IMR-90 (cell line): ENCODE data around the gene TSTD2. TPM values are rescaled to one million over a fixed set of nuclear protein-coding genes. Genes with fewer than 3 reads are reported as not detected.
A peak's percentile ranks its signal among the peaks of the same experiment; 100 is the strongest.

ENCODE experiments used
- ATAC-seq: fragments of 200-7000 bp; cut with Tn5 transposase; 2 replicates; pipeline ENCODE4 v1.9.1; 2020; ENCODE audit warnings: low read depth, mild to moderate bottlenecking, moderate library complexity
- BruUV-seq: library from RNA; stranded (reverse); fragments of 400-500 nt; replicated peaks from 2 replicates; lab custom pipeline; 2021; lab: Mats Ljungman, UMichigan
- CTCF ChIA-PET: fragments of 300-600 bp; formaldehyde crosslinking; extraction: SDS; loops from one replicate; lab custom pipeline; 2021; ENCODE audit warnings: antibody characterized with exemption; lab: Yijun Ruan, JAX
- POLR2A ChIA-PET: fragments of 300-600 bp; sonication (Branson Sonifier 250); formaldehyde crosslinking; loops from one replicate; lab custom pipeline; 2022; ENCODE audit warnings: antibody characterized with exemption; ENCODE audit not compliant: unreplicated experiment; lab: Charles Lee
- DNase-seq: peaks from one replicate; pipeline ENCODE4 v3.0.0; 2013
- H2AFZ ChIP-seq: replicated peaks from 2 replicates; pipeline ENCODE3; 2013; ENCODE audit warnings: low read length, mild to moderate bottlenecking; ENCODE audit not compliant: poor library complexity
- H2AK5ac ChIP-seq: 2 replicates; pipeline ENCODE4 v1.6.1; 2013; ENCODE audit warnings: low read depth, low read length, inconsistent platforms
- H2AK9ac ChIP-seq: replicated peaks from 2 replicates; pipeline ENCODE3; 2013; ENCODE audit warnings: mild to moderate bottlenecking, low read depth, low read length, moderate library complexity; ENCODE audit not compliant: poor library complexity
- H2BK120ac ChIP-seq: 2 replicates; pipeline ENCODE4 v1.6.1; 2013; ENCODE audit warnings: low read depth, low read length, inconsistent platforms
- H2BK15ac ChIP-seq: 3 replicates; pipeline ENCODE4 v1.6.1; 2013; ENCODE audit warnings: low read depth, low read length, inconsistent platforms
- H2BK20ac ChIP-seq: 2 replicates; pipeline ENCODE4 v1.6.1; 2013; ENCODE audit warnings: low read depth, mild to moderate bottlenecking, inconsistent platforms, low read length, moderate library complexity
- H2BK5ac ChIP-seq: 2 replicates; pipeline ENCODE4 v1.6.1; 2013; ENCODE audit warnings: mild to moderate bottlenecking, low read depth, low read length, inconsistent platforms; ENCODE audit not compliant: poor library complexity, severe bottlenecking
- H3K14ac ChIP-seq: replicated peaks from 2 replicates; pipeline ENCODE4 v1.6.1; 2013; ENCODE audit warnings: low read depth, low read length, inconsistent platforms
- H3K18ac ChIP-seq: 2 replicates; pipeline ENCODE4 v1.6.1; 2013; ENCODE audit warnings: low read depth, low read length, control low read depth
- H3K23ac ChIP-seq: 2 replicates; pipeline ENCODE4 v1.6.1; 2013; ENCODE audit warnings: low read depth, low read length, inconsistent platforms
- H3K27ac ChIP-seq: 2 replicates; pipeline ENCODE4 v1.5.1; 2013; ENCODE audit warnings: mild to moderate bottlenecking, control low read depth, low read length; ENCODE audit not compliant: insufficient read depth
- H3K27me3 ChIP-seq: 2 replicates; pipeline ENCODE4 v1.6.1; 2013; ENCODE audit warnings: low read length; ENCODE audit not compliant: control insufficient read depth, insufficient read depth
- H3K36me3 ChIP-seq: 2 replicates; pipeline ENCODE4 v1.6.1; 2013; ENCODE audit warnings: low read length, mixed read lengths; ENCODE audit not compliant: control insufficient read depth, insufficient read depth
- H3K4ac ChIP-seq: 2 replicates; pipeline ENCODE4 v1.6.1; 2013; ENCODE audit warnings: low read depth, low read length, inconsistent platforms
- H3K4me1 ChIP-seq: 2 replicates; pipeline ENCODE4 v1.6.1; 2013; ENCODE audit warnings: low read length, mixed read lengths; ENCODE audit not compliant: control insufficient read depth, insufficient read depth
- H3K4me2 ChIP-seq: 2 replicates; pipeline ENCODE4 v1.6.1; 2013; ENCODE audit warnings: low read depth, mild to moderate bottlenecking, control low read depth, low read length, moderate library complexity
- H3K4me3 ChIP-seq: 2 replicates; pipeline ENCODE4 v1.5.1; 2013; ENCODE audit warnings: low read depth, mild to moderate bottlenecking, control low read depth, low read length, moderate library complexity; ENCODE audit not compliant: insufficient read depth
- H3K56ac ChIP-seq: 2 replicates; pipeline ENCODE4 v1.6.1; 2013; ENCODE audit warnings: low read length, inconsistent platforms; ENCODE audit not compliant: insufficient read depth; ENCODE audit errors: extremely low read depth
- H3K79me1 ChIP-seq, 2 experiments: 2 replicates each; pipeline ENCODE4 v1.6.1; 2013; ENCODE audit warnings: low read length in 2 of 2, inconsistent platforms in 1 of 2, low read depth in 1 of 2
- H3K9ac ChIP-seq: 2 replicates; pipeline ENCODE4 v1.6.1; 2013; ENCODE audit warnings: low read depth, low read length, control low read depth
- H3K9me1 ChIP-seq: 2 replicates; pipeline ENCODE4 v1.6.1; 2013; ENCODE audit warnings: low read length, inconsistent platforms; ENCODE audit not compliant: insufficient read depth
- H3K9me3 ChIP-seq: 2 replicates; pipeline ENCODE4 v1.6.1; 2013; ENCODE audit warnings: low read length; ENCODE audit not compliant: control insufficient read depth, insufficient read depth
- H4K20me1 ChIP-seq: 2 replicates; pipeline ENCODE4 v1.6.1; 2013; ENCODE audit warnings: low read length, inconsistent platforms; ENCODE audit not compliant: insufficient read depth
- H4K5ac ChIP-seq: 2 replicates; pipeline ENCODE4 v1.6.1; 2013; ENCODE audit warnings: mild to moderate bottlenecking, low read depth, low read length, control low read depth
- H4K8ac ChIP-seq, 2 experiments: 2 replicates each; pipeline ENCODE4 v1.6.1; 2013; ENCODE audit warnings: low read depth in 2 of 2, low read length in 2 of 2, control low read depth in 1 of 2, inconsistent platforms in 1 of 2
- H4K91ac ChIP-seq: 2 replicates; pipeline ENCODE4 v1.6.1; 2013; ENCODE audit warnings: low read depth, low read length, inconsistent platforms; ENCODE audit not compliant: insufficient read depth
- BHLHE40 ChIP-seq: fragments of 150-350 bp; IDR thresholded peaks from 2 replicates; pipeline ENCODE4 v1.6.1; 2016; ENCODE audit warnings: mild to moderate bottlenecking, low read depth, low read length
- CEBPB ChIP-seq: IDR thresholded peaks from 2 replicates; pipeline ENCODE4 v1.6.1; 2012; ENCODE audit warnings: low read depth, low read length, improper control_type of control experiment
- CHD1 ChIP-seq: IDR thresholded peaks from 2 replicates; pipeline ENCODE4 v1.6.1; 2012; ENCODE audit warnings: low read depth, low read length, improper control_type of control experiment
- FOS ChIP-seq: fragments of 150-350 bp; IDR thresholded peaks from 2 replicates; pipeline ENCODE4 v1.6.1; 2016; ENCODE audit warnings: low read depth, low read length
- RAD21 ChIP-seq: IDR thresholded peaks from 2 replicates; pipeline ENCODE4 v1.6.1; 2012; ENCODE audit warnings: low read length, improper control_type of control experiment
- RCOR1 ChIP-seq: IDR thresholded peaks from 2 replicates; pipeline ENCODE4 v1.6.1; 2012; ENCODE audit warnings: mild to moderate bottlenecking, low read length, improper control_type of control experiment; ENCODE audit not compliant: insufficient replicate concordance
- RFX5 ChIP-seq: IDR thresholded peaks from 2 replicates; pipeline ENCODE4 v1.8.0; 2012; ENCODE audit warnings: low read depth, mild to moderate bottlenecking, low read length, moderate library complexity
- SMC3 ChIP-seq: fragments of 150-350 bp; IDR thresholded peaks from 2 replicates; pipeline ENCODE4 v1.6.1; 2016; ENCODE audit warnings: low read depth, mild to moderate bottlenecking, antibody characterized with exemption, low read length, moderate library complexity
- dilution Hi-C: fragments of 300-500 bp; cut with HindIII; formaldehyde crosslinking; loops from one replicate; pipeline ENCODE4 v1.14.3; 2018; ENCODE audit warnings: low sequenced_read_pairs; ENCODE audit not compliant: unreplicated experiment
- in situ Hi-C: fragments of 300-500 bp; cut with MboI; formaldehyde crosslinking; loops from 3 replicates; pipeline ENCODE4 v1.14.3; 2019; ENCODE audit warnings: low sequenced_read_pairs, inconsistent platforms, mixed read lengths
- intact Hi-C: fragments of 100-400 bp; cut with micrococcal nuclease; formaldehyde crosslinking; loops from 2 replicates; pipeline ENCODE4 v1.10.0; 2022
- polyA plus RNA-seq, 3 experiments: library from polyadenylated mRNA; depleted of rRNA; stranded (reverse); fragments of >200 nt; gene quantifications; 2 replicates each; pipeline ENCODE4 v1.2.3, GENCODE V29; 2012; ENCODE audit warnings: low replicate concordance in 1 of 3
- total RNA-seq: library from RNA; depleted of rRNA; stranded (reverse); fragments of >200 nt; gene quantifications from 2 replicates; pipeline ENCODE4 v1.2.3, GENCODE V29; 2012
- TF ChIP-seq, protein P1 (sequence below): fragments of 150-350 bp; IDR thresholded peaks from 2 replicates; pipeline ENCODE4 v1.6.1; 2016; ENCODE audit warnings: low read depth, mild to moderate bottlenecking, low read length, moderate library complexity, borderline replicate concordance

The TSTD2 gene
- total and polyA plus RNA-seq, 2 of the 4 experiments (the other 2 are of a cell fraction), result 11.2 to 16.3 TPM

DNA sequence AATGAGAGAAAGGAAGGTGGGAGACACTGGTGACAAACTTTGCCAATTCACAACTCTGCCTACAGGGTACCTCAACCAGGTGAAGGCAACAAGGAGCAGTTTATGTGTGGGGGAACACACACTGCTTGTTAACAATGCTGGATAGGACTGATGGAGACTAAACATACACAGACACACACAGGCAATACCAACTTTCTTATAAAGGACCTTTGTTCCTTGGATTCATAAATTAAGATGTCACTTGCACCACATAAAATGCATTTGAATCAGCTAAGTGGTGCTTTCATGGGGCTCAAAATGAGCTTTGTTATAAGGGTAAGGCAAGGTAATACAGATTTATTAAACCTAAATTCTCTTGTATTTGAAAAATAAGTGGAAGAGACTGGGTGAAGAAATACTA is 4.0 kb downstream of the TSTD2 start:
- no peak for DNase-seq
- in situ Hi-C loops, result no loop called here
- H3K9me1 ChIP-seq, result peaks cover 6% of the 10 kb centered on the region
- no peak overlapping the region for H4K8ac ChIP-seq
- H4K20me1 ChIP-seq, result peaks cover 12% of the 10 kb centered on the region
- H2AK5ac ChIP-seq, result peak overlapping the region; percentile 60; the same call in 1 of the 2 replicates
- no peak overlapping the region for H3K4me3 ChIP-seq
- dilution Hi-C loops, result no loop called here
- H3K4me1 ChIP-seq, result peaks cover 9% of the 10 kb centered on the region
- H4K5ac ChIP-seq, result no peak overlapping the region
- H3K56ac ChIP-seq, result no peak overlapping the region
- no peak overlapping the region for H2BK15ac ChIP-seq
- H3K4me2 ChIP-seq, result no peak overlapping the region
- POLR2A ChIA-PET, result no interaction called here
- H3K79me1 ChIP-seq, result peaks cover 28 to 50% of the 10 kb centered on the region in 2 experiments
- peak overlapping the region; percentile 84 for H3K23ac ChIP-seq
- H3K27me3 ChIP-seq, result no peaks in the 10 kb centered on the region
- no peak overlapping the region for H2AK9ac ChIP-seq
- no peak for ATAC-seq
- H3K14ac ChIP-seq, result no peak overlapping the region
- CTCF ChIA-PET, result interaction anchor here (1.0 kb wide), 1 partner anchor 170 kb away, joined by 3 read pairs; no protein-coding TSS in a partner anchor
- no peak overlapping the region for H2BK120ac ChIP-seq
- no peak overlapping the region for H3K27ac ChIP-seq
- no peak overlapping the region for H2AFZ ChIP-seq
- H3K9ac ChIP-seq, result no peak overlapping the region
- H3K4ac ChIP-seq, result no peak overlapping the region
- intact Hi-C loops, result no loop called here
- no TSS peak for BruUV-seq
- no peak overlapping the region for H4K91ac ChIP-seq
- no peak overlapping the region for H3K18ac ChIP-seq
- no peak overlapping the region for H2BK5ac ChIP-seq
- no peaks in the 10 kb centered on the region for H3K9me3 ChIP-seq
- TF ChIP-seq, protein P1, sequence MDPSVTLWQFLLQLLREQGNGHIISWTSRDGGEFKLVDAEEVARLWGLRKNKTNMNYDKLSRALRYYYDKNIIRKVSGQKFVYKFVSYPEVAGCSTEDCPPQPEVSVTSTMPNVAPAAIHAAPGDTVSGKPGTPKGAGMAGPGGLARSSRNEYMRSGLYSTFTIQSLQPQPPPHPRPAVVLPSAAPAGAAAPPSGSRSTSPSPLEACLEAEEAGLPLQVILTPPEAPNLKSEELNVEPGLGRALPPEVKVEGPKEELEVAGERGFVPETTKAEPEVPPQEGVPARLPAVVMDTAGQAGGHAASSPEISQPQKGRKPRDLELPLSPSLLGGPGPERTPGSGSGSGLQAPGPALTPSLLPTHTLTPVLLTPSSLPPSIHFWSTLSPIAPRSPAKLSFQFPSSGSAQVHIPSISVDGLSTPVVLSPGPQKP, result no peak
- TF ChIP-seq RFX5 (no peak), SMC3 (no peak), CEBPB (no peak), BHLHE40 (no peak), FOS (no peak), CHD1 (no peak), RCOR1 (no peak), RAD21 (no peak)
- H3K36me3 ChIP-seq, result peaks cover 4% of the 10 kb centered on the region
- no peak overlapping the region for H2BK20ac ChIP-seq
